ENCODE results near the gene MMEL1.

MMEL1 gene

GRCh38 chr1:2630498-2631135 lies 2.2 kb downstream of the MMEL1 start:
- no peak overlapping the region for H2BK120ac ChIP-seq (ENCODE audit: insufficient read depth, low read length, poor library complexity)
- H3K36me3 ChIP-seq (ENCODE audit: control insufficient read depth in 1 of 2, insufficient read depth in 2 of 2, low read length in 2 of 2), result no peaks in the 10 kb centered on the region
- H3K23ac ChIP-seq (ENCODE audit: low read length), result no peak overlapping the region
- H3K4me3 ChIP-seq (ENCODE audit: low read depth, low read length), result peak overlapping the region; percentile 33
- H3K9me3 ChIP-seq (ENCODE audit: insufficient read depth, low read depth, low read length), result peaks cover 20% of the 10 kb centered on the region
- H4K91ac ChIP-seq (ENCODE audit: low read depth, low read length), result no peak overlapping the region
- no CpG with 5 or more reads among the region's 35 CpGs for WGBS (ENCODE audit: extremely low coverage, insufficient coverage, insufficient read length)
- no peak overlapping the region for H3K4ac ChIP-seq (ENCODE audit: low read depth, low read length)
- H3K9ac ChIP-seq (ENCODE audit: low read length), result no peak overlapping the region
- no peak overlapping the region for H2AFZ ChIP-seq (ENCODE audit: insufficient read depth, low read length, poor library complexity)
- H3K27me3 ChIP-seq (ENCODE audit: insufficient read depth, low read length), result peaks cover 27% of the 10 kb centered on the region
- H2AK5ac ChIP-seq (ENCODE audit: low read length), result no peak overlapping the region
- no peaks in the 10 kb centered on the region for H3K4me1 ChIP-seq (ENCODE audit: control insufficient read depth in 1 of 2, insufficient read depth in 2 of 2, low read length in 2 of 2)
- H3K14ac ChIP-seq (ENCODE audit: low read length), result no peak overlapping the region
- DNase-seq, result no peak
- no peak overlapping the region for H4K12ac ChIP-seq (ENCODE audit: low read depth, low read length)
- H3K27ac ChIP-seq (ENCODE audit: low read depth, low read length), result no peak overlapping the region
- H3K79me1 ChIP-seq (ENCODE audit: low read length), result no peaks in the 10 kb centered on the region
- H2BK12ac ChIP-seq (ENCODE audit: low read length), result no peak overlapping the region
- H3K4me2 ChIP-seq (ENCODE audit: low read length), result no peak overlapping the region
- H2BK5ac ChIP-seq (ENCODE audit: low read depth, low read length, poor library complexity), result no peak overlapping the region
- no peak overlapping the region for H4K8ac ChIP-seq (ENCODE audit: low read depth, low read length)
- H3K79me2 ChIP-seq (ENCODE audit: control insufficient read depth, insufficient read depth, low read length, poor library complexity), result no peaks in the 10 kb centered on the region
- H3K18ac ChIP-seq (ENCODE audit: low read length), result no peak overlapping the region

GRCh38 chr1:2629627-2630497 lies 3.0 kb downstream of the MMEL1 start:
- Histone ChIP-seq H4K12ac (ENCODE audit: low read depth, low read length) (no peak overlapping the region), H3K4me2 (ENCODE audit: low read length) (no peak overlapping the region), H3K9ac (ENCODE audit: low read length) (no peak overlapping the region), H3K36me3 (ENCODE audit: control insufficient read depth in 1 of 2, insufficient read depth in 2 of 2, low read length in 2 of 2) (no peaks in the 10 kb centered on the region), H3K4me1 (ENCODE audit: control insufficient read depth in 1 of 2, insufficient read depth in 2 of 2, low read length in 2 of 2) (no peaks in the 10 kb centered on the region), H3K4me3 (ENCODE audit: low read depth, low read length) (peak overlapping the region; percentile 33), H2AFZ (ENCODE audit: insufficient read depth, low read length, poor library complexity) (no peak overlapping the region), H3K23ac (ENCODE audit: low read length) (no peak overlapping the region), H3K79me1 (ENCODE audit: low read length) (no peaks in the 10 kb centered on the region), H3K79me2 (ENCODE audit: control insufficient read depth, insufficient read depth, low read length, poor library complexity) (no peaks in the 10 kb centered on the region), H3K18ac (ENCODE audit: low read length) (no peak overlapping the region), H4K8ac (ENCODE audit: low read depth, low read length) (no peak overlapping the region), H3K27ac (ENCODE audit: low read depth, low read length) (no peak overlapping the region), H2BK120ac (ENCODE audit: insufficient read depth, low read length, poor library complexity) (no peak overlapping the region), H3K14ac (ENCODE audit: low read length) (no peak overlapping the region), H2AK5ac (ENCODE audit: low read length) (no peak overlapping the region), H2BK5ac (ENCODE audit: low read depth, low read length, poor library complexity) (no peak overlapping the region), H3K4ac (ENCODE audit: low read depth, low read length) (no peak overlapping the region), H2BK12ac (ENCODE audit: low read length) (no peak overlapping the region), H3K27me3 (ENCODE audit: insufficient read depth, low read length) (peaks cover 27% of the 10 kb centered on the region), H4K91ac (ENCODE audit: low read depth, low read length) (no peak overlapping the region), H3K9me3 (ENCODE audit: insufficient read depth, low read depth, low read length) (peaks cover 20% of the 10 kb centered on the region)
- no CpG with 5 or more reads among the region's 23 CpGs for WGBS (ENCODE audit: extremely low coverage, insufficient coverage, insufficient read length)
- DNase-seq, result no peak

DNA sequence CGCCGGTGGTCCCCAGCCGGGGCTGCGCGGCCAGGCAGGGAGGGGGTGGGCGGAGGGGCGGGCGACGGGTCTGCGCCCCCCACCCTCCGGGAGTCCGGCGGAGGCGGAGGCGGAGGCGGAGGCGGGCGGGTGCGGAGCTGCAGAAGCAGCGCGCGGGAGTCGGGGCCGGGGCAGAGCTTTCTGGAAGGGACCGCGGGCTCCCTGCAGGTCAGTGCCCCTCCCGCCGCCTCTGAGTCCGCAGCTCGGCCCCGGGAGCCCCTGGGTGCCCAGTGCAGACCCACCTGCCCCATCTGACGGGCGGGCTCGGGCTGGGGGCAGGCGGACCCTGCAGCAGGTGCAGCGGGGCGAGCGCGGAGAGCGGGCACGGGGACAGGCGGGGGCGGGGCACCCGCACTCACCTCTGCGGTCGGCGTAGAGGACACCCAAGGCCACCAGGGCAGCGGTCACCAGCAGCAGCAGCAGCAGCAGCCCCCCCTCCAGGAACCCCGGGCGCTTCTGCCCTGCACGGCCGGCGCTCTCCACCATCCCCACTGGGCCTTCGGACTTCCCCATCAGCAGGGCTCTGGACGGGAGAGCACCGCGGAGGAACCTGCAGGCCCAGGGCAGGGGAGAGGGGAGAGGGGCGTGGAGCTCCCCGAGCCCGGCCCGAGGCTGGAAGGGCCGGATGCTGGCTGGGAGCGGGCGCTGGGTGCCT lies 3.7 kb downstream of the MMEL1 start:
- H4K12ac ChIP-seq (ENCODE audit: low read depth, low read length), result no peak overlapping the region

DNA sequence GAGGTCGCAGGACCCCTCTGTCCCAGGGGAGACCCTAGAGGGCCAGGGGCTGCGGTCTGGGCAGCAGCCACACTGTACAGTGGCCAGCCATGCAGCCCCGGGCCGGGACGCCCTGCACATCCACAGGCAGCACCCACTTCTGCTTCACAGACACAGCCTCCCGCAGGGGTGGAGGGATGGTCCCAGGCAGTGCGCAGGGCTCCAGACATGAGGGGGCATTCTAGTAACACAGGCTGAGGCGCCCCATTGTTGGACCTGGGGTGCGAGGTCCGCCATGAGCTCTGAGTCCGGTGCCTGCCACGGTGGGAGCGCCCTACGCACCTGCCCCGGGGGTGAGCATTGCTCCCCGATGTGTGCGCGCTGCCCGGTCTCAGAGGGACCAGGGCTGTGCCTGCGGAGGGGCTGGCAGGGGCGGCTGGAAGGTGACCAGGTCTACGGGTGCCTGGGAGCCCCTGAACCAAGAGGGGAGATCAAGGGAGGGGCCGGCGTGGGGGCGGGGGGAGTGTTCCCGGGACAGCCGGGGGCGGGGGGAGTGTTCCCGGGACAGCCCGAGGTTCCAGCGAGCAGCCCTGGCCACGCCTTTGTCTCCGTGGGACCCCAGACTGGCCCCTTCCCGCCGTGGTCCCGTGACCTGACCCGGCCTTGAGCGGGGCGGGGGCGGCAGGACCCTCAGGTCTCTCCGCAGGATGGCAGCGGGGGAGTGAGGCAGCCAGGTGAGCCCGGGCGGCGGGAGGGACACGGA lies 4.5 kb downstream of the MMEL1 start:
- no peak overlapping the region for H2BK5ac ChIP-seq (ENCODE audit: low read depth, low read length, poor library complexity)
- no peak overlapping the region for H3K4ac ChIP-seq (ENCODE audit: low read depth, low read length)
- no peak overlapping the region for H3K14ac ChIP-seq (ENCODE audit: low read length)
- no CpG with 5 or more reads among the region's 46 CpGs for WGBS (ENCODE audit: extremely low coverage, insufficient coverage, insufficient read length)
- no peaks in the 10 kb centered on the region for H3K36me3 ChIP-seq (ENCODE audit: control insufficient read depth in 1 of 2, insufficient read depth in 2 of 2, low read length in 2 of 2)
- H3K79me1 ChIP-seq (ENCODE audit: low read length), result no peaks in the 10 kb centered on the region
- H3K18ac ChIP-seq (ENCODE audit: low read length), result no peak overlapping the region
- no peak overlapping the region for H3K9ac ChIP-seq (ENCODE audit: low read length)
- peaks cover 25% of the 10 kb centered on the region for H3K9me3 ChIP-seq (ENCODE audit: insufficient read depth, low read depth, low read length)
- no peak overlapping the region for H3K23ac ChIP-seq (ENCODE audit: low read length)
- no peak overlapping the region for H3K4me3 ChIP-seq (ENCODE audit: low read depth, low read length)
- H4K91ac ChIP-seq (ENCODE audit: low read depth, low read length), result no peak overlapping the region
- no peaks in the 10 kb centered on the region for H3K4me1 ChIP-seq (ENCODE audit: control insufficient read depth in 1 of 2, insufficient read depth in 2 of 2, low read length in 2 of 2)
- no peak overlapping the region for H2BK120ac ChIP-seq (ENCODE audit: insufficient read depth, low read length, poor library complexity)
- no peaks in the 10 kb centered on the region for H3K79me2 ChIP-seq (ENCODE audit: control insufficient read depth, insufficient read depth, low read length, poor library complexity)
- H3K4me2 ChIP-seq (ENCODE audit: low read length), result no peak overlapping the region
- H3K27ac ChIP-seq (ENCODE audit: low read depth, low read length), result no peak overlapping the region
- no peak overlapping the region for H2BK12ac ChIP-seq (ENCODE audit: low read length)
- H3K27me3 ChIP-seq (ENCODE audit: insufficient read depth, low read length), result peaks cover 27% of the 10 kb centered on the region
- H2AFZ ChIP-seq (ENCODE audit: insufficient read depth, low read length, poor library complexity), result no peak overlapping the region
- H4K12ac ChIP-seq (ENCODE audit: low read depth, low read length), result no peak overlapping the region
- H4K8ac ChIP-seq (ENCODE audit: low read depth, low read length), result no peak overlapping the region
- no peak for DNase-seq
- no peak overlapping the region for H2AK5ac ChIP-seq (ENCODE audit: low read length)

More for the DNA sequence above, 3.7 kb downstream of the MMEL1 start:
- no peak overlapping the region for H4K91ac ChIP-seq (ENCODE audit: low read depth, low read length)
- no peak for DNase-seq
- H3K4me1 ChIP-seq (ENCODE audit: control insufficient read depth in 1 of 2, insufficient read depth in 2 of 2, low read length in 2 of 2), result no peaks in the 10 kb centered on the region
- H3K79me1 ChIP-seq (ENCODE audit: low read length), result no peaks in the 10 kb centered on the region
- no peak overlapping the region for H4K8ac ChIP-seq (ENCODE audit: low read depth, low read length)
- no peak overlapping the region for H3K23ac ChIP-seq (ENCODE audit: low read length)
- H2AK5ac ChIP-seq (ENCODE audit: low read length), result no peak overlapping the region
- H3K27ac ChIP-seq (ENCODE audit: low read depth, low read length), result no peak overlapping the region
- no peak overlapping the region for H3K4ac ChIP-seq (ENCODE audit: low read depth, low read length)
- H2BK120ac ChIP-seq (ENCODE audit: insufficient read depth, low read length, poor library complexity), result no peak overlapping the region
- no peak overlapping the region for H3K9ac ChIP-seq (ENCODE audit: low read length)
- WGBS (ENCODE audit: extremely low coverage, insufficient coverage, insufficient read length), result no CpG with 5 or more reads among the region's 64 CpGs
- no peak overlapping the region for H2BK5ac ChIP-seq (ENCODE audit: low read depth, low read length, poor library complexity)
- no peak overlapping the region for H3K4me3 ChIP-seq (ENCODE audit: low read depth, low read length)
- H3K14ac ChIP-seq (ENCODE audit: low read length), result no peak overlapping the region
- peaks cover 27% of the 10 kb centered on the region for H3K27me3 ChIP-seq (ENCODE audit: insufficient read depth, low read length)
- H2BK12ac ChIP-seq (ENCODE audit: low read length), result no peak overlapping the region
- H3K18ac ChIP-seq (ENCODE audit: low read length), result no peak overlapping the region
- H3K4me2 ChIP-seq (ENCODE audit: low read length), result no peak overlapping the region
- H3K36me3 ChIP-seq (ENCODE audit: control insufficient read depth in 1 of 2, insufficient read depth in 2 of 2, low read length in 2 of 2), result no peaks in the 10 kb centered on the region
- H3K9me3 ChIP-seq (ENCODE audit: insufficient read depth, low read depth, low read length), result peaks cover 20% of the 10 kb centered on the region
- no peaks in the 10 kb centered on the region for H3K79me2 ChIP-seq (ENCODE audit: control insufficient read depth, insufficient read depth, low read length, poor library complexity)
- no peak overlapping the region for H2AFZ ChIP-seq (ENCODE audit: insufficient read depth, low read length, poor library complexity)
